HG03175 (cell line): ENCODE measurements around the gene COA8.
A peak's percentile ranks its signal among the peaks of the same experiment; 100 is the strongest.
"Not testable (repeated sequence)": the region's sequence is repeated elsewhere in the genome, so short reads cannot be mapped to it uniquely, and the experiment has no call there.

Experiments
- ATAC-seq: cut with Tn5 transposase; IDR thresholded peaks from one replicate; pipeline ENCODE4 v1.9.1; 2021; ENCODE audit warnings: mild to moderate bottlenecking, moderate library complexity; ENCODE audit not compliant: unreplicated experiment

The COA8 gene

GRCh38 chr14:103525430-103526246, 37.1 kb upstream of the COA8 start:
- ATAC-seq: not testable (repeated sequence)

GRCh38 chr14:103526247-103526913, 36.4 kb upstream of the COA8 start:
- ATAC-seq: no peak

DNA sequence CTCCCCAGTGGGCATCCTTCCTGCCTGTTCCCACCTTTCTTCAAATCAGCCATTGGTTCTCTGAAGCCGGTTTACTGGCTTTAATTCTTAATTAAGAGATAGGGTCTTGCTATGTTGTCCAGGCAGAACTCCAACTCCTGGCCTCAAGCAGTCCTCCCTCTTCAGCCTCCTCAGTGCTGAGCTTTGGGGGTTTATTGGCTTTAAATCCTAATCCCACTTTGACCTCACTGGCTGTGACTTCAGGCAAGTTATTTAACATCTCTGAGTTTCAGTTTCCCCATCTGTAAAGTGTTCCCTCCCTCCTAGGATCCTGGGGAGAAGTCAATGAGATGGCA, 35.9 kb upstream of the COA8 start:
- ATAC-seq: no peak

GRCh38 chr14:103527408-103528145, 35.2 kb upstream of the COA8 start:
- no peak for ATAC-seq

- no peak for ATAC-seq
Measured at GRCh38 chr14:103528146-103528586, 34.6 kb upstream of the COA8 start.

- ATAC-seq: peak; percentile 42
Measured at GRCh38 chr14:103528587-103529382, 34.0 kb upstream of the COA8 start, which contains the start of gene TRMT61A. Gene TRMT61A (plus strand): TSS chr14:103529196. CDS start chr14:103529979, 783 bp downstream.

GRCh38 chr14:103529383-103530365, 33.1 kb upstream of the COA8 start:
- ATAC-seq: peak; percentile 7

GRCh38 chr14:103530390-103530789, 32.4 kb upstream of the COA8 start:
- ATAC-seq: no peak

DNA sequence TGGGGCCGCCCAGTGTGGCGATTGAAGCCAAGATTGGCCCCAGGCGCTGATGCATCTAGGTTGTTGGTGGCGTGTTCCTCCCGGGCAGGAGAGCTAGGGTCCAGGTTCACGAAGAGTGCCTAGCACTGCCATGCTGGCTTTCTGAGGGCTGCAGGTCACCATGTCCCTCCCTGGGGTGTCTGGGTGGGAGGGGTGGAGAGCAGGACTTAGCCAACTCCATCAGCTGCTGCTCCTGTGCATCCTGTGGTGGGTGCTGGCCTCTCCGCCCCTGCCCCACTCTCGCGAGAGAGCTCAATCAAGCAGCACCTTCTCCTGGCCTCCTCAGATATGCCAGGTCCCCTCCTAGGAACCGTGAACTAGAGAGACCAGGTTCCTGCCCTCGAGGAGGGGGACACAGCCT, 31.9 kb upstream of the COA8 start:
- ATAC-seq: no peak

DNA sequence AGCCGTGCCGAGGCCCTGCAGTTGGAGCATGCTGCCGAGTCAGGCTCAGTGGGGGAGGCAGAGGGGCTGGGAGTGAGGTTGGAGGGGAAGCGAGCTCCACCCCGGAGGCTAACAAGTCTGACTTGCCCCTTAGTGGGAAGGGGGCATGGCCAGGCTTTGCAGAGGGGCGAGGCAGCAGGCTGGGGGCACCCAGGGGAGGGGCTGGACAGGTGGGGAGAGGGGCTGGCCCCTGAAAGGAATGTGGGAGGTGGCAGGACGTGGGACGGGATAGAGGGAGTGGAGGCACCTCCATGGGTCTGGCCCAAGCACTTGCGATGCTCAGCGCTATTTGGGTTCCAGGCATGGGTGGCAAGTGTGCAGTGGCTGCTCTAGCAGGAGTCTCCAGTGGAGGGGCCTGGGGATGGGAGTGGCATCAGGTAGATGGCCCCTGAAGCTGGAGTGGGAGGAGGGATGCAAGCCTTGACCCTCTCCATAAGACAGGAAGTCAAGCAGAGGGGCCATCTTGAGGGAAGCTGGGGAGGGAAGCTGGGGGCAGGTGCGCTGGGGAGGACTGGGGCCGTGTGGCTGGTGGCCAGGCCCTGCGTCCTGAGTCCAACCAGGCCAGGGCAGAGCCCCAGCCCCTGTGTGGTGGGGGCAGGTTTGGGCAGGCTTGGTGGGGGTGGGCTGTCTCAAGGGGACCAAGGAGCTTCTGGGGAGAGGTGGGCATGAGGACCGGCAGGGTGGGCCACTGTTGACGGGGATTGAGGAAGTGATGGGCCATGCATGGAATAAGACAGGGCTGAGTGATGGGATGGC, 31.1 kb upstream of the COA8 start:
- ATAC-seq: no peak

DNA sequence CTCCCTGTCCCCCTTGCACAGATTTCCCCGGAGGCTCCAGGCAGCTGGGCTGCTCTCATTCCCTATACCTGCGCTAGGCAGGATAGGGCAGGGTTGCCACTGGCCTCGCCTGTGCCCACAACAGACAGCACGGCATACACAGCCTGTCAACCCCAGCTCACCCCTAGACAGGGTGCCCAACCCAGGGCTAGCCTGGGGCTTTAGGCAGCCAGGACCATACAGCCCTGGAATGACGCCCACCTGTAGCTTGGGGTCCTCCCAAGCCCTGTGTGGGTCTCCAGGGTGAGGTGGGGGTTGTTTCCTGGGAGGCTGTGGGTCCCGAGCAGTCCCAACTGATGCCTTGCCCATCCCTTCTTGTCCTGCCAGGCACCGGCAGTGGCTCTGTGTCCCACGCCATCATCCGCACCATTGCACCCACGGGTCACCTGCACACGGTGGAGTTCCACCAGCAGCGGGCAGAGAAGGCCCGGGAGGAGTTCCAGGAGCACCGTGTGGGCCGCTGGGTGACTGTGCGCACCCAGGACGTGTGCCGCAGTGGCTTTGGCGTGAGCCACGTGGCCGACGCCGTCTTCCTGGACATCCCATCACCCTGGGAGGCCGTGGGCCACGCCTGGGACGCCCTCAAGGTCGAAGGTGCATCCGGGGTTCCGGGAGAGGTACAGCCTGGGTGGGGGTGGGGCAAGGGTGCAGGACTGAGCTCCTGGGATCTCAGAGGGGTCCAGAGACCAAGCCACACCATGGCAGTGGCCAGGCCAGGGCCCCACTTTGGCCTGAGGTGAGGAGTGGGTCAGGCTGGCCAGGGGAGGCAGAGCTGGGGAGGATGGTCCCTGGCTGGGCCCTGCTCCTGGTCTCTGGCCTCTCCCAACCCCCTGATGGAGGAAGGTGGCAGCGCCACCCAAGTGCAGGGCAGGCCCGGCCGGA, 30.3 kb upstream of the COA8 start:
- no peak for ATAC-seq

DNA sequence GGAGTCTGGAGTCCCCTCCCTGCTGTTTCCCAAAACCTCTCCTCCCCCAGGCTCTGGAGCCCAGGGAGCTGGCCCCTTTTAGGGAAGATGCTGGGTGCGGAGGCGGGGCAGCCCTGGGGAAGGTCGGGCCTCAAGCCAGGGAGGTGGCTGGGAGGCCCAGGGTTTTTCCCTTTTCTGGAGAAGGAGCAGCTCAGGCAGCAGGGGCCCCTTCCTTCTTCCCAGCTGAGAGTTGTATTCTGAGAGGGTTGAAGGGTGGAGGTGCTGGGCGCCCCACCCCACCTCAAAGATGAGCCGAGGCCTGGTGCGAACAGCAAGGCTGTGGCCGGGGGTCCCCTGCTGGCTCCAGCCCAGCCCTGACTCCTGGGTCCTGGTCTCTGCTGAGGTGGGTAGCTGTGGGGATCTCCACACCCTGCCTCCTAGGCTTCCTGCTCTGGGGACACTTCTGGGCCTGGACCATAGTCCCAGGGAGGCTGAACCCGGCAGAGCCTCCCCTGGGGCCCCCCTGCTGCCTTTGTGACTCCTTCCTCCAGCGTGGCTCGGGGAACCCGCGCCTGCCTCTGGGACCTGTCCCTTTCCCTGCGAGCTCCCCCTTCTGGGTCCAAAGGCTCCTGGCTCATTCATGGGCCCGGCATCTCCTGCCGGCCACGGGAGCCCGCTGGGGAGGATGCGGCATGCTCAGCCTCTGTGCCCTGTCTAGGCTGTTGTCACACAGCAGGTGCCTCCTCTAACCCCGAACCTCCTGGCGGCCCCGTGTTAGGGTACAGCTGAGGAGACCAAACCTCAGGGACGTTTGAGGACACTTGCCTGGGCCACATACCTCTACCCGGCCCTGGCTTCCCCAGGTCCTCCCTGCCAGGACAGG, 29.4 kb upstream of the COA8 start:
- ATAC-seq: no peak

DNA sequence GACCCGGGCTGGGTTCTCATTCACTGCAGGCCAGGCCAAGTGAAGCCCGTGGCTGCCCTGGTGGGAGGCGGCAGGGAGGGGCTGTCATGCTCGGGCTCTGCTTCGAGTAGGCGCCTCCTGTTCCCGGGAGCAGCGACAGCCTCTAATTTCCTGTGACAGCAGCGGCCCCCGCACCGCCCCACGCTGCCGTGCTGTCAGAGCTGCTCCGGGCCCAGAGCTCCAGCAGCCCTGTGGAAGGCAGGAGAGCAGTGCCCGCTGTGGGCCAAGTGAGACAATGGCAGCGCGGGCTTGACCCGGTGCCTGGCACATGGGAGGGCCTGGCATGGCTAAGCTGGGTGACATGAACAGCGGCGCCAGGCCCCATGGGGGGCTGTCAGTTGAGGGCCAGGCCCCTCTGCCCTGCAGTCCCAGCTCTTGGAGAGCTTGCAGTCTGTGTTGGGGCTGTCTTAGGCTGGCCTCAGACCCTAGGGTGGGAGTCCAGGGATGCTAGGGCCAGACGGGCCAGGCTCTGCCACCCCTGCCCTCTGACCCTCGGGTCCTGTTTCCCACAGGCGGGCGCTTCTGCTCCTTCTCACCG, 28.7 kb upstream of the COA8 start:
- ATAC-seq: no peak

DNA sequence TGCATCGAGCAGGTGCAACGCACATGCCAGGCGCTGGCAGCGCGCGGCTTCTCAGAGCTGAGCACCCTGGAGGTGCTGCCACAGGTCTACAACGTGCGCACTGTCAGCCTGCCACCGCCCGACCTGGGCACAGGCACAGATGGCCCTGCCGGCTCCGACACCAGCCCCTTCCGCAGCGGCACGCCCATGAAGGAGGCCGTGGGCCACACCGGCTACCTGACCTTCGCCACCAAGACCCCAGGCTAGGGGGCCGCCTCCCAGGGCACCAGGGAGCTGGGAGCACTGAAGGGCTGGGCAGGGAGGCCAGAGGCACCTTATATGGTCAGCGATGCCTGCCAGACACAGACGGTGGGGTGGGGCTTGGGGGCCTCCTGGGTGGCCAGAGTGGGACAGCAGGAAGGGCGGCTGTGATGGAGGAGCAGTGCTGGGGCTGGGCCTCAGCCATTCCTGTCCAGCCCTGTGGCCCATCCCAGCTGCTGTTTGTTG, 28.1 kb upstream of the COA8 start:
- no peak for ATAC-seq

DNA sequence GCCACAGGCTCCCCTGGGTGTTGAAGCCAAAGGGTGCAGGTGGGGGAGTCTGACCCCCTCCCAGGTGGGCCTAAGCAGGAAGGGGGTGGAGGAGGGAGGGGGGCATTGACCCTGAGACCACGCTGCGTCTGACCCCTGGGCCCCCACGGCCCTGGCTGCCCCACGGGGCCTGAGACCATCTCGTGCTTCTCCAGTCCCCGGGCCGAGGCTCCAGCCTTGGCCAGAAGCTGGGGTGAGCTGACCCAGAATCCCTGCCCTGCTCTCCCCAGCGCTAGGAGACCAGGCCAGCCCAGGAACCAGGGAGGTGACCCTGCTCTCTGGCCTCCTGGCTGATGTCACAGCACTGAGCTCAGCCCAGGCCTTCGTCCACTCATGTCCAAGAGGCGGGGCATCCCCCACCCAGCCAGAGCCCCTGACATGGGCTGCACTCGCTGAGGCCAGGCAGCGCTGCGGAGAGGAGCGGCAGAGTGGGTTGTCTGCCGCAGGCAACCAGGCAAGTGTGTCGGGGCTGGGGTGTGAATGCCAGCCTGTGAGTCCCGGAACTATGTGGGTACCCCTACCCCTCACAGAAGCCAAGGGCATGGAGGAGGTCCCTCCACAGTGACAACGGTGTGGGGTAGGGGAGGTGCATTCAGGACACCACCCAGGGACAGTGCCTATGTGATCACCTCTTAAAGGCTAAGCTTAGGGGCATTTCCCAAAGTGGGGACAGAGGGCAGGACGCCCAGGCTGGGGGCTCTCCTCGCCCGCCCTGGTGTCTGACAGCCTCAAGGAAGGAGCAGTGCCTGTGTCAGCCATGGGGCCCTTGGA, 27.5 kb upstream of the COA8 start:
- no peak for ATAC-seq
